Measurements from ENCODE around the gene COL5A1.

The COL5A1 gene

GRCh38 chr9:134597041-134597913 lies 44.3 kb upstream of the COL5A1 start:
- no peak overlapping the region for H3K4me3 ChIP-seq (ENCODE audit: low read length)

GRCh38 chr9:134597957-134598883 lies 43.4 kb upstream of the COL5A1 start:
- peak; percentile 3 for TF ChIP-seq CTCF (conservative IDR thresholded peaks at IDR 0.05; ENCODE audit: low read depth, low read length)
- no peak for DNase-seq (ENCODE audit: low read depth)
- H3K4me3 ChIP-seq (ENCODE audit: low read length), result no peak overlapping the region

More at GRCh38 chr9:134597041-134597913, 44.3 kb upstream of the COL5A1 start:
- DNase-seq (ENCODE audit: low read depth), result no peak
- no peak for TF ChIP-seq CTCF (conservative IDR thresholded peaks at IDR 0.05; ENCODE audit: low read depth, low read length)

- no peak for DNase-seq (ENCODE audit: low read depth)
- H3K4me3 ChIP-seq (ENCODE audit: low read length), result no peak overlapping the region
- no peak for TF ChIP-seq CTCF (conservative IDR thresholded peaks at IDR 0.05; ENCODE audit: low read depth, low read length)
Measured at GRCh38 chr9:134598884-134599245, 42.7 kb upstream of the COL5A1 start.

GRCh38 chr9:134600371-134600770 lies 41.2 kb upstream of the COL5A1 start:
- no peak for TF ChIP-seq CTCF (conservative IDR thresholded peaks at IDR 0.05; ENCODE audit: low read depth, low read length)
- H3K4me3 ChIP-seq (ENCODE audit: low read length), result no peak overlapping the region
- no peak for DNase-seq (ENCODE audit: low read depth)

GRCh38 chr9:134600836-134601638 lies 40.6 kb upstream of the COL5A1 start:
- H3K4me3 ChIP-seq (ENCODE audit: low read length), result no peak overlapping the region
- DNase-seq (ENCODE audit: low read depth), result no peak
- no peak for TF ChIP-seq CTCF (conservative IDR thresholded peaks at IDR 0.05; ENCODE audit: low read depth, low read length)

GRCh38 chr9:134601764-134602163 lies 39.8 kb upstream of the COL5A1 start:
- no peak for DNase-seq (ENCODE audit: low read depth)
- TF ChIP-seq CTCF (conservative IDR thresholded peaks at IDR 0.05; ENCODE audit: low read depth, low read length), result no peak
- H3K4me3 ChIP-seq (ENCODE audit: low read length), result no peak overlapping the region
